HEK293T (cell line): ENCODE measurements around the gene BCL2L1.

Experiments
- ARNT ChIP-seq: fragments of 450-650 bp; IDR thresholded peaks from 2 replicates; pipeline ENCODE4 v1.6.1; 2017; ENCODE audit warnings: mild to moderate bottlenecking
- BHLHE40 ChIP-seq: fragments of 450-650 bp; IDR thresholded peaks from 2 replicates; pipeline ENCODE4 v1.6.1; 2016; ENCODE audit warnings: mild to moderate bottlenecking, moderate library complexity, borderline replicate concordance
- FOXK2 ChIP-seq: fragments of 450-650 bp; IDR thresholded peaks from 2 replicates; pipeline ENCODE4 v1.6.1; 2016; ENCODE audit warnings: mild to moderate bottlenecking
- HDGF ChIP-seq: fragments of 450-650 bp; IDR thresholded peaks from 2 replicates; pipeline ENCODE4 v1.6.1; 2017; ENCODE audit warnings: antibody characterized with exemption, borderline replicate concordance
- NFRKB ChIP-seq: fragments of 450-650 bp; IDR thresholded peaks from 2 replicates; pipeline ENCODE4 v1.6.1; 2016; ENCODE audit warnings: mild to moderate bottlenecking, moderate library complexity
- SP1 ChIP-seq: fragments of 450-650 bp; IDR thresholded peaks from 2 replicates; pipeline ENCODE4 v1.6.1; 2017
- SUZ12 ChIP-seq: fragments of 450-650 bp; IDR thresholded peaks from 2 replicates; pipeline ENCODE4 v1.6.1; 2016; ENCODE audit warnings: mild to moderate bottlenecking

GRCh38 chr20:31674895-31675827, 47.5 kb downstream of the BCL2L1 start:
- no peak for TF ChIP-seq BHLHE40
- no peak for TF ChIP-seq HDGF
- no peak for TF ChIP-seq SP1
- no peak for TF ChIP-seq NFRKB
- TF ChIP-seq ARNT, result no peak
- no peak for TF ChIP-seq SUZ12
- TF ChIP-seq FOXK2, result no peak
